ENCODE measurements around the gene RAE1.
A peak's percentile ranks its signal among the peaks of the same experiment; 100 is the strongest.

Gene RAE1

DNA sequence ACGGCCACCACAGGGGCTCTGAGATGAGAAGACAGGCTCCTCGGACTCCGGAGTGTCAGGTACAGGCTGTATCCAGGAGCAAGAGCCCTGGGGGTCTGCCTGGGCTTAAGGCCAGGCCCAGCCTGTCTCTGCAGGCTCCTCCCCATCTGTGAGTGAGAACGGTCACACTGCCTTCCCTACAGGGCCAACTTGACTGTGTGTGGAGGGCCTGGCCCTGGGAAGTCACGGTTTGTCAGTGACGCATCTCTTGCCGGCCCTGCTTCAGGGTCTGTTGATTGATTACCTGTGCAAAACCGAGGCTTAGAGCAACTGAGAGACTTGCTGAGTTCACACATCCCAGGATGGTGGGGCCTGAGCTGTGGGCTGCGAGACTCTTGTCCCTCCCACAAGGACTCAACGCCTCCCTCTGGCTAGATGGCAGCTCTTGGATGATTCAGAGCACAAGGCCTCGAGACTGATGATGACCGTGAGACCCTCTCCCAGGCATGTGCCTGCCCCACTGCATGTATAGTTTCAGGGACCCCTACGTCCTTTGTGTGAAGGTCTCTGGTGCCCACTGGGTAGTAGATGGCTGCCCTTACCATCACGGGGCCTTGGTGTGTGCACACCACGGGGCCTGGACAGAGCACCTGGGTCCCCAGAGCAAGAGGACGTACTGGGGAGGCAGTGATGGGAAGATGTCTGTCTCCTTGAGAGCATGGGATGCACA, 46.1 kb downstream of the RAE1 start:
- no peak overlapping the region for H3K4me3 ChIP-seq (ENCODE audit: low read depth, low read length)
- no peak for TF ChIP-seq CTCF (IDR thresholded peaks at IDR 0.05; ENCODE audit: borderline replicate concordance, insufficient read depth, low read depth, low read length)

DNA sequence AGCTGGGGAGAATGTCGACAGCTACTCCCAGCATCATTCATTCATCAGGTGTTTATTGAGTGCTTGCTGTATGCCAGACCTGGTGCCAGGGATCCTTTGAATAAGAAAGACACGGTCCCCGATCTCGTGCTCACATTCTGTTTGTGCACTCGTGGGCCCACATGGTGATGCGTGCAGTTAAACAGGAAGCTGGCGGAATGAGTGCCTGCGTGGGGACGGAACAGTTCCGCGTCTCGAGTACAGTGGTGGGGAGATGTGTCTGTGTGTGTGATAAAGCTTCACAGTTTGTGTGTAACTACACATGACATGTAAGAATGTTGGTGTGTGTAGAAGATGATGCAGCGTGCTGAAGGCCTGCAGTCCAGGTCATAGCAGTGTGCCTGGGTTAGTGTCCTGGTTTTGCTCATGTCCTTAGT, 46.6 kb downstream of the RAE1 start:
- no peak for TF ChIP-seq CTCF (IDR thresholded peaks at IDR 0.05; ENCODE audit: borderline replicate concordance, insufficient read depth, low read depth, low read length)
- no peak overlapping the region for H3K4me3 ChIP-seq (ENCODE audit: low read depth, low read length)

DNA sequence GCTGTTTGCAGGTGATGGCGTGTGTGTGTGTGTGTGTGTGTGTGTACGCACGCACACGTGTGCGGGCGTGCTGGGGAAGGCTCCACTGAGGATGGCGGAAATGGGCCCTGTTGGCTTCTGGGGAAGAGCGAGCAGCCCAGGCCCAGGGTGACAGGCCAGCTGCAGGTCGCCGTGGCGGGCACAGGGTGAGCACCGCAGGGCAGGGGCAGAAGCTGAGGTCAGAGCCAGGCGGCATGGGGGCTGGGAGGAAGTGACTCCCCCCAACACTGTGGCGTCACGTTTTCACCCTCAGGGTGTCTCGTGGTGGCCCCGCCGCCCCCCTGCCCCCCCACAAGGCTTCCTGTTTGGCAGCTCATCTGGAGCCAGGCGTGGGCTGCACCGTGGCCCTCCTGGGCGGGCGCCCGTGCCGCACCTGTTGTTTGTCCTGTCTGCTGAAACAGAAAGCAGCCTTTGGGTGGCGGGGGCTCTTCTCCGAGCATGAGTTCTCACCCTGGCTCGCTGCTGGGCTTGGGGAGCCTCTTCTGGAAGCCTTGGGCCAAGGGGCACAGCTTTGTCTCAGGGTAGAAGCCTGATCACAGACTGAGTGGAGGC, 47.3 kb downstream of the RAE1 start:
- no peak for TF ChIP-seq CTCF (IDR thresholded peaks at IDR 0.05; ENCODE audit: borderline replicate concordance, insufficient read depth, low read depth, low read length)
- peak overlapping the region; percentile 39 for H3K4me3 ChIP-seq (ENCODE audit: low read depth, low read length)

DNA sequence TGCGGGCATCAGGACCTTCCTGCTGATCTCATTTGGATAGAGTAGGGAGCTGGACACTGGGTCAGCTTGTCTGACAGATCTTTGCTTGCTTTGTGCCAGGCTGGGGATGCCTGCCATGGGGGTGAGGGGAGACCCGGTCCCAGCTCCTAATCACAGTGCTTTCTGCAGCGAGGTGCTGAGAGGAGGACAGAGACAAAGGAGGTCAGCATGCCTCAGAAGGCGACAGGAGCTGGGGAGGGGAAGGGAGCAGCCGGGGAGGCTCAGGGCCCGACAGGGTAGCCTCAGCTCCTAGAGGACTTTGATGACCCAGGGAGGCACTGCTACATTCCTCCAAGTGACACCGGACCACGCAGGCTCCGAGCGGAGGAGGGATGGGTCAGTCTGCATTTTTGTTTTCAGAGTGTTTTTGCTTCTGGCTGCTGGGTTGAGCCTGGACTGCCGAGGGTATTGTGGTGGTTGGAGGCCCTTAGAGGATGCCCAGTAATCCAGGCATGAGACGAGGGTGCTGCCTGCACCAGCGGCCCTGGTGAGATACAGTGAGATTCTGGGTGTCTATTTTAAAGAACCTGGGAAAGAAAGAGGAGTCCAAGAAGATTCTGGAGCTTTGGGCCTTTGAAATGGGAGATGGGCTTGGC, 48.0 kb downstream of the RAE1 start:
- TF ChIP-seq CTCF (IDR thresholded peaks at IDR 0.05; ENCODE audit: borderline replicate concordance, insufficient read depth, low read depth, low read length): no peak
- H3K4me3 ChIP-seq (ENCODE audit: low read depth, low read length): peak overlapping the region; percentile 39

- peak overlapping the region; percentile 39 for H3K4me3 ChIP-seq (ENCODE audit: low read depth, low read length)
- TF ChIP-seq CTCF (IDR thresholded peaks at IDR 0.05; ENCODE audit: borderline replicate concordance, insufficient read depth, low read depth, low read length): no peak
These were observed 48.6 kb downstream of the RAE1 start for GRCh38 chr20:57399587-57400155.

- peak overlapping the region; percentile 39 for H3K4me3 ChIP-seq (ENCODE audit: low read depth, low read length)
- peak; percentile 68 for TF ChIP-seq CTCF (IDR thresholded peaks at IDR 0.05; ENCODE audit: borderline replicate concordance, insufficient read depth, low read depth, low read length)
These were observed 49.2 kb downstream of the RAE1 start for GRCh38 chr20:57400231-57400701.
